ENCODE measurements around the gene RAP1GAP2. TPM values are rescaled to one million over a fixed set of nuclear protein-coding genes. Genes with fewer than 3 reads are reported as not detected.

The RAP1GAP2 gene
- total and polyA plus RNA-seq, 7 donors: 0.25 to 2.0 (median 0.84) TPM

GRCh38 chr17:3040882-3041281 lies 244.6 kb downstream of the RAP1GAP2 start:
- peaks cover 0 to 15% (median 4%) of the 10 kb centered on the region in 3 donors for H3K27me3 ChIP-seq (ENCODE audit: insufficient read depth in 3 of 3, low read length in 2 of 3)
- TF ChIP-seq CTCF (IDR thresholded peaks at IDR 0.05): no peak
- intact Hi-C loops (cut with DNase I): no loop called here
- no peaks in the 10 kb centered on the region for H3K36me3 ChIP-seq (ENCODE audit: insufficient read depth in 1 of 2, low read depth in 1 of 2)
- H3K27ac ChIP-seq: no peak overlapping the region
- ATAC-seq: no peak
- no peaks in the 10 kb centered on the region for H3K4me1 ChIP-seq
- DNase-seq: no peak
- WGBS, 3 donors: 33 to 39% (median 35%) methylated on average over 5 of the region's 5 CpGs
- peaks cover 10% of the 10 kb centered on the region for H3K9me3 ChIP-seq
- no peak overlapping the region for H3K4me3 ChIP-seq

GRCh38 chr17:3043737-3044365 lies 247.6 kb downstream of the RAP1GAP2 start:
- Histone ChIP-seq H3K9me3 (peaks cover 10% of the 10 kb centered on the region), H3K36me3 (ENCODE audit: insufficient read depth in 1 of 2, low read depth in 1 of 2) (no peaks in the 10 kb centered on the region), H3K27ac (no peak overlapping the region), H3K27me3 (ENCODE audit: insufficient read depth in 3 of 3, low read length in 2 of 3) (peaks cover 0 to 7% (median 1%) of the 10 kb centered on the region in 3 donors), H3K4me3 (no peak overlapping the region), H3K4me1 (no peaks in the 10 kb centered on the region)
- TF ChIP-seq CTCF (IDR thresholded peaks at IDR 0.05): no peak
- DNase-seq (no peak), ATAC-seq (no peak)
- intact Hi-C loops (cut with DNase I): no loop called here
- WGBS, 3 donors: 61 to 62% (median 61%) methylated on average over 11 of the region's 11 CpGs

- no peaks in the 10 kb centered on the region for H3K36me3 ChIP-seq (ENCODE audit: insufficient read depth in 1 of 2, low read depth in 1 of 2)
- H3K27me3 ChIP-seq (ENCODE audit: insufficient read depth in 3 of 3, low read length in 2 of 3): peaks cover 0 to 8% (median 1%) of the 10 kb centered on the region in 3 donors
- H3K4me1 ChIP-seq: no peaks in the 10 kb centered on the region
- H3K9me3 ChIP-seq: peaks cover 10% of the 10 kb centered on the region
- no peak overlapping the region for H3K4me3 ChIP-seq
- H3K27ac ChIP-seq: no peak overlapping the region
- no peak for TF ChIP-seq CTCF (IDR thresholded peaks at IDR 0.05)
- intact Hi-C loops (cut with DNase I): no loop called here
- 78 to 80% (median 79%) methylated on average over 3 of the region's 3 CpGs for WGBS, 3 donors
- no peak for DNase-seq
- ATAC-seq: no peak
Measured at GRCh38 chr17:3046753-3047152, 250.5 kb downstream of the RAP1GAP2 start.

GRCh38 chr17:3048727-3049471 lies 252.7 kb downstream of the RAP1GAP2 start:
- Histone ChIP-seq H3K4me3 (peak overlapping the region; percentile 72), H3K27me3 (ENCODE audit: insufficient read depth in 3 of 3, low read length in 2 of 3) (peaks cover 0 to 5% (median 1%) of the 10 kb centered on the region in 3 donors), H3K4me1 (no peaks in the 10 kb centered on the region), H3K36me3 (ENCODE audit: insufficient read depth in 1 of 2, low read depth in 1 of 2) (no peaks in the 10 kb centered on the region), H3K27ac (no peak overlapping the region), H3K9me3 (peaks cover 4% of the 10 kb centered on the region)
- DNase-seq (peak; percentile 91 to 97), ATAC-seq (peak; percentile 99 to 100 (median 99))
- 0 to 1% (median 0%) methylated on average over 49 to 50 of the region's 50 CpGs for WGBS, 3 donors
- peak; percentile 61 for TF ChIP-seq CTCF (IDR thresholded peaks at IDR 0.05)
- intact Hi-C loops (cut with DNase I): no loop called here

All from psoas muscle (tissue), 8 donors.